HuH-7.5 (cell line): ENCODE results near the gene POMT1.
A peak's percentile ranks its signal among the peaks of the same experiment; 100 is the strongest.

Source experiments
- DNase-seq: peaks from one replicate; pipeline ENCODE4 v3.0.0; 2011; ENCODE audit warnings: low spot score

The POMT1 gene

DNA sequence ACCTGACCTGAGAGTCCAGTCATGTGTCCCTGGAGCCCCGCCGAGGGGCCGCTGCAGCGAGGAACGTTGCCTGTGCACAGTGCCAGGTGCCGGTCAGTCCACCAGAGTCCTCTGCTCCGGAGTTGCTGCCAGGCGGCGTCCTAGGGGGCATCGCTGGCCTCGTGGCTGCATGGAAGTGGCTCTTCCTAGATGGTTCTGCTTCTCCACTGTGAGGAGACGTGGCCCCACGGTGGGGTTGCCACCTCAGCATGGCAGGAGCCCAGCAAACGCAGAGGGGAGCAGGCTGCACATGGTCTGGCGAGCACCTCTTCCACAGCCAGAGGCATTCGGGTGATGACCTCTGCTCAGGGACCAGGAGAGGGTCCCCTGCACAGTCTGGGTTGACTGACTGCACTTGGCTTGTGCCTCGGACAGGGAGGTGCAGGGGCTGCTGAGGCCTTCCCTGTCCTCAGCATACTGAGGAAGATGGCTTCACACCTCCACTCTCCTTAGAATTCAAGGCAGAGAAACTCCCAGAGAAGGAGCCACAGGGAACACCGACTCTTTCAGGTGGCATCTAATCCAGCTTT is 25.9 kb upstream of the POMT1 start:
- DNase-seq: no peak

DNA sequence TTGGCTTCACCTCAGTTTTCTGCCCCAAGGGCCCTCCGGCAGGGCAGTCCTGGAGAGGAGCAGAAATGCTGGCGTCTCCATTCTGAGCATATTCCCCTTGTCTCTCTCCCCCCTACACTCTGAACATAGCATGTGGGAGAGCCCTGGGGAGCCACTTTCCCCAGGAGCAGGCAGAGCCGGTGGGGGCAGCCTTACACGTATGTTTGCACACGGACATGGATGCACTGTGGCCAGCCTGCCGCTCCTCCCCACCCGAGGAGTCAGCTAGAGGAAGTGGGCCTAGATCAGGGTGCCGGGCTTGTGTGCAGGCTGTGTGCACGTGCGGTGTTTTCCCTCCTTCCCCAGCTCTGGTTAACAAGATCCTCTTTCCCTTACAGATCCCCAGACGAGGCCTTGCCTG is 25.4 kb upstream of the POMT1 start:
- no peak for DNase-seq

DNA sequence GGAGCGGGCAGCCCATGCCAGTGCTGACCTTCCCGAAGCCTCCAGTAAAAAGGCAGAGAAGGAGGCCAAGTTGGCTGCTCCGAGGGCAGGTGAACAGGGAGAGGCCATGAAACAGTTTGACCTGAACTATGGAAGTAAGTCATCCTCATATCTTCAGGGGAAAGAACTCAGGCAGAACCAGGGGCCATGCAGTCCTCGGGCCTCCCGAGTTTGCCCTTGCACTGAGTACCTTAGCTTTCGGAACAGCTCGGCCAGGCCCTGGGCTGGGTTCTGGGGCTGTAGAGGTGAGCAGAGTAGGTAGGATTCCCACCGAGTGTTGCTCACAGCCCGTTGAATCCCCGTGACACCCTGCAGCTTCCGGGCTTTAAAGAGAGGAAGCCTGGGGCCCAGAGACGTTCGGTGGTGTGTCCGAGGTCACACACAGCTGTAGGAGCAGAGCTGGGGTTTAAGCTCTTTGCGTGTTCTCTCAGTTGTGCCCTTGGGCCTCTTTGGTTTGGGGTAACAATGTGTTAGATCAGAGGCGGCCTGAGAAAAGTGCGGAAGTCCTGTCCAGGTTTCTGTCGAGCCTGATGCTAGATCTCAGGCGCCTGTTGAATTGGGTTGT is 24.8 kb upstream of the POMT1 start:
- DNase-seq: no peak

DNA sequence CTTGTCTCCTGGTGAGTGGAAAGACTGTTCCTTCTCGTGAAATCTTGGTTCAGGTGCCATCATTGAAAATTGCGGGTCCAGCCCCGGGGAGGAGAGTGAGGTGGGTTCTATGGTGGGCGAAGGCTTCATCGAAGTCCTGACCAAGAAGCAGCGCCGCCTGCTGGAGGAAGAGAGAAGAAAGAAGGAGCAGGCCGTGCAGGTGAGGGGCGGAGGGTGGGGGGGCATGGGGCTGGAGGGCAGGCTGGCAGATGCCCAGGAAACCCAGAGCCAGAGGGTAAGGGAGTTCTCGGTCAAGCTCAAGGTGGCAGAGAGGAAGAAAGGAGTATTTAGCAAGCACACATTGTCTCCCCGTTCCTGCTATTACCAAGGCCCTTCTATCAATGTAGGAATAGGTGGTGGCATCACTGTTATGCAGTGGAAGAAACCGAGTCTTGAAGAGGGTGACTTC is 24.3 kb upstream of the POMT1 start:
- DNase-seq: peak; percentile 61

DNA sequence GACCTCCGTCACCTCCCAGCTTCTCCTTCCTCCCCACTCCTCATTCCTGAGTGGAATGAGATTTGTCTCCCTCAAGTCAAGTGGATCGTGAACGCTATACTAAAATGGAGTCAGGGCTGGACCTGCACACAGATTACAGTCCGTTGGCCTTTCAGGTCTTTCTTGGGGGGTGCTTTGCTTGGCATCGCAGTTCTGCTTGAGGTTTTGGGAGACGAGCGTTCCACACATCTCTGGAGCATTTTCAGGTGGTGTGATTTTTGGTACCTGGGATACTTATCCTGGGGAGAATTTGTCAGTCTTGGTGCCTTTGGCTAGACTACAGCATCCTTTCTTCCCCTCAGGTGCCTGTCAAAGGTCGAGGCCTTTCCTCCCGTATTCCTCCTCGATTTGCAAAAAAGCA is 23.8 kb upstream of the POMT1 start:
- no peak for DNase-seq

DNA sequence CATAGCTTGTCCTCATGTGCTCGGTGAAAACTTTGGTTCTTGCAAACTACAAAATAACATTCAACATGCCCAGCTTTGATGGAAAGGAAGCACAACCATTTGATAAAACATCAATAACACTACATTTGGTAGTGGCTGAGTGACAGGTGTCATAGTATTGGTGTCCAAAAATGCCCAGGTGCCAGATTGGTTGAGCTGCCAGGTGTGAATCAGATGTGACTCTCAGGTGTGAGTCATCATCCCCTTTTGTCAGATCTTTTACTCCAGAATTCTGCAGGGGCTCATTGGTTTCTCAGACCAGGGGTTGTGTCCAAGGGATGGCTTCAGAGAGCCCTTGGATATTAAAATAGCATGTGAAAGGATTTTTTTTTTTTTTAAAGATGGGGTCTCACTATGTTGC is 22.5 kb upstream of the POMT1 start:
- DNase-seq: no peak

DNA sequence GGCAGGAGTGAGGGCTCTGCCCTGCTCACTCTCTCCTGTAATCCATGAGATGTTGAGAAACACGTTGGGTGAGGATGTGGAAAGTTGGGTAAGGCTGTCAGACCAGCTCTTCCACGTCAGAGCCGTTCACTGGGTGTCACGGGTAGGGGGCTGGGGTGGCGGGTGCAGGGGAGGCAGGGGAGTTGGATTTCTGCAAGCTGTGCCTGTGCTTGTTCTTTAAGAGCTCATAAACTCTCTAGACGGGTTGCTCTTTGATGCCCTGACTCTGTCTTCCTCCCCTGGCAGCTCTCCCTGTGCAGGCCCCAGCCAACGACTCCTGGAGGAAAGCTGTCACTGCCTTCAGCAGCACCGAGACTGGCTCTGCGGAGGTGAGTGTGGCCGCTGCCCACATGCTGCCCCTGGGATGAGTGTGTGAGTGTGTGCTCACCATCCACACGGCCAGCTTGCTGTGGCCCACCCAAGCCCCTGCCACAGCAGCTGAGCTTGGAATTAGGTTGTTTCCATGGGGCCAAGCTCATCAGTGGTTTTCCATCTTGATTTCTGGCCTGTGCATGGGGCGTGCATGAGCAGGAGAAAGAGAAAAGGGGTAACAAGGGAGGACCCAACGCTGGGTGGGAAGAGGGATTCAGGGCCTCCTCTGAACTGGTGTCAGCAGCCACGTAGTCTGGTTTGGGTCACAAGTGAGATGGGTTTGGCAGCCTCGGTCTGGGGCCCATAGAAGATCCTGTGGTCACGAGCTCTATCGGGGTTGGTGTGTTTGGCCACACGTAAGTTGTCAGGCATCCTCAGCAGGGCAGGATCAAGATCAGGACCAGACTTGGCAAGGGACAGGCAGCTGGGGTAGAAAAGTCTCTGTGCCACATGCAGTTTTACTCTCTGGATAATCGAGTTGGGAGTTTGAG is 21.0 kb upstream of the POMT1 start:
- DNase-seq: no peak

DNA sequence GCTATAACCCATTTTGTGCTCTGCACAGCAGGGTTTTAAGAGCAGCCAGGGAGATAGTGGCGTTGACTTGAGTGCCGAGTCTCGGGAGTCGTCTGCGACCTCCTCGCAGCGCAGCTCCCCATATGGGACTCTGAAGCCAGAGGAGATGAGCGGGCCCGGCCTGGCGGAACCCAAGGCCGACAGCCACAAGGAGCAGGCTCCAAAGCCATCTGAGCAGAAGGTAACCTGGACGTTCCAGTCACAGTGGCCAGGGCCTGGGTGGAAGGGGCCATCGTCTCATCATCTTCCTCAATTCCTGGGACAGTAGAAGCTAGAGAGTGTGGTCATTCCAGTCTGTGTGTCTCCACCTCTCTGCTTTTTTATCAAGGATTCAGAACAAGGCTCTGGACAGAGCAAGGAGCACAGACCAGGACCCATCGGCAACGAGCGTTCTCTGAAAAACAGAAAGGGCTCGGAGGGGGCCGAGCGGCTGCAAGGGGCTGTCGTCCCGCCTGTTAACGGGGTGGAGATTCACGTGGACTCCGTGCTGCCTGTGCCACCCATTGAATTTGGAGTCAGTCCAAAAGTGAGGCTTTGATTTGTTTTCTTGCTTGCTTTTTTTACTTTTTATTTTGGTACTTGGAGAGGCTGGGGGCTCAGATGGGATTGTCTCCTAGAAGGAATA is 20.2 kb upstream of the POMT1 start:
- no peak for DNase-seq

DNA sequence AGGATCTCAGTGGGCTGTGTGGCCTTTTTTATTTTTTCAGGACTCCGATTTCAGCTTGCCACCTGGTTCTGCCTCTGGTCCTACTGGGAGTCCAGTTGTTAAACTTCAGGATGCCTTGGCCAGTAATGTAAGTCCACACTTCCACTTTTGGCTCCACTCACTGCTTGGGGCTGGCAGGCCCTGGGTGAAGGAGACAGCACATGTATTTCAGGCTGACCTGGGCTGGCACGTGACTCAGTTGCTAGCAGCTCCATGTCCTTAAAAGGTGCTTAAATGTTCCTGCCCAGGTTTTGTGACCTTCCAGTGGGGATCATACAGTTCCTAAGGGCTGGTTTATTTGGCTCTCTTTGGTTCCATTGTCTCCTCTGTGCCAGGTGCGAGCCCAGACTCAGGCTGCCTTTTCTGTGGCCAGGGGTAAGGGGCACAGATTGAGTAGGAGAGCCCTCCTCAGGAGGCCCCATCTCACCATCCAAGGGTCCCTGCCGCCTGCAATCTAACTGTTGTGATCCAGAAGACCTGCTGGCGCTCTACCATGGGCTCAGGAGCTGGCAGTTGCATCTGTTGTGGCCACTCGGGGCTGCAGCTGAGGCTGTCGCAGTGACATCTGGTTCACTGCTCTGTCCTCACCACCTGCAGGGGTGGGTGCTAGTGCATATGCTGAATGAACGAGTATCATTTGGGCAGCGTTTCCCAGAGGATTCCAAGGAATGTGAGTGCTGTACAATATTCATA is 19.2 kb upstream of the POMT1 start:
- DNase-seq: no peak

DNA sequence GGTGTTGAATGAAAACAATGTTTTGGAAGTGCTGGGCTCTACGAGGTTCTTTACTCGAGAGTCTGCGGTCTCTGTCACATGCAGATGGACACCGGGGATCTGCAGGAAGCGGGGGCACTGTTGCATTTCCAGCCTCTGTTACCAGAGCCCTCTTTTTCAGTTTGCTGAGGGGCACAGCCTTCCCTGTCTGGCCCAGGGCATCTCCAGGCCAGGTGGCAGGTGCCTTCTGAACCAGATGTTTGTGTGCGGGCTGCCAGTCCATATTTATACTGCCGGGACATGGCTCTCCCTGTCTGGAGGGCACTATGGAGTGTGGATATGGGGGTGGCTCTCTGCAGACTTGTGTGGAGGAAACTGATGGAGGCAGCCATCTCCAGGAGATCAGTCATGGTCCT is 18.7 kb upstream of the POMT1 start:
- no peak for DNase-seq

DNA sequence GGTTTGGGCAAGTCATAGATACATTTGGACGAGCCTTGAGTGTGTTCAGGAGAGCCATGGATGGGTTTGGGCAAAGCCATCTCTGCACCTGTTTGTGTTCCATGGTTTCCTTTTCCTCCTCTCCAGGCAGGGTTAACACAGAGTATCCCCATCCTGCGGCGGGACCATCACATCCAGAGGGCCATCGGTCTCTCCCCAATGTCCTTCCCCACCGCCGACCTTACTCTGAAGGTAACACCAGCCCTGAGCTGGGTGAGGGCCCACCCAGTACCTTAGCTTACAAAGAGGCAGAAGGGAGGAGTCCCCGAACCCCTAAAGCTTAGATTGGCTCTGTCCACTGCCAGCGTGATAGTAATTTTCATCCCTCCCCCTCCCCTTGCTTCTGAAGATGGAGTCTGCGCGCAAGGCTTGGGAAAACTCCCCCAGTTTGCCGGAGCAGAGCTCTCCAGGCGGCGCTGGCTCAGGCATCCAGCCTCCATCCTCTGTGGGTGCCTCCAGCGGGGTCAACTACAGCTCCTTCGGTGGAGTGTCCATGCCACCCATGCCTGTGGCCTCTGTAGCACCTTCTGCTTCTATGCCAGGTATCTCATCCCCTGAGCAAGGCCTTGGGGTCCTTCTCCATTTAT is 18.0 kb upstream of the POMT1 start:
- no peak for DNase-seq

DNA sequence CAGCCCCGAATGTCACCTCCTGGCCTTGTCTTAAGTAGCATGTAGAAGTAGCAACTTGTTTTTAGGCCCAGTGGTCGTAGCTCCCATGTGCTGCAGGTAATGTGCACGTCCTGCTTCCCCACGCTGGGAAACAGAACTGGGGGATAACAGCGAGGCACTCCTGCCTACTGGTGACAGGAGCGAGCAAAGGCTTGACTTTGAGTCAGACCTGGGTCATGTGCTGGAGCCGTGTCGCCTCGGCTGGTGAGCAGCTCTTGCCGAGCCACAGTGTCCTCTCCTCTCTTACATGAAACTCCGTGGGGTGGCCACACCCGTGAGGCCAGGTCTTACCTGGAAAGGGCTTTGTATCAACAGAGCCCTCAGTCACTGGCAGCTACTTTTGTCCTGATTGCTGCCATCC is 17.5 kb upstream of the POMT1 start:
- no peak for DNase-seq

DNA sequence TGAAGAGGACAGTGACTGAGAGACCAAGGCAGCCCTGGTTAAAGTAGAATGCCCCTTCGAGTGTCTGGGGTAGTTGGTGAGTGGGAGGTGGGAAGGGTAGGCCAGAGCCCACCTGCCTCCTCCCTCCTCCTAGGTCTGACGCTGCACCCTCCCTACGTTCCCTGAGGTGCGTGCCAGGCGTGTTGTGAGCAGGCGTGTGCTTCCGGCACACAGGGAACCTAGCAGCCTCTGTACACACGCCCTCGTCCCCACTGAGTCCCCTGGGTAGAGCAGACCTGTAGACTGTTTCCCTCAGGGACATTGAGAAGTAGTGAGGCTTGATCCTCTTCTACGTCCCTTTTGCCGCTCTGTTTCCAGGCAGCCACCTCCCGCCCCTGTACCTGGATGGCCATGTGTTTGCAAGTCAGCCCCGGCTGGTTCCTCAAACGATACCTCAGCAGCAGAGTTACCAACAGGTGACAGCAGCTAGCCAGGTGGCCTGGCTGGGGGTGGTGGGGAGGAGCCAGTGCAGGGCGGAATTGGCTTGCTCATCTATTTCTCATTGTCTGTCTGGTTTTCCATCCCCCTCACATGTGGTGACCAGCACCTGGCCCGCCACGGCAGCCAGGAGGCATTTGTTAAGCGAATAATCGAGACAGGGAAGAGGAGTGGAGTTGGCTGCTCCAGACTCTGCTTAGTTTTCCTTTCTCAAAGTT is 16.8 kb upstream of the POMT1 start:
- no peak for DNase-seq

DNA sequence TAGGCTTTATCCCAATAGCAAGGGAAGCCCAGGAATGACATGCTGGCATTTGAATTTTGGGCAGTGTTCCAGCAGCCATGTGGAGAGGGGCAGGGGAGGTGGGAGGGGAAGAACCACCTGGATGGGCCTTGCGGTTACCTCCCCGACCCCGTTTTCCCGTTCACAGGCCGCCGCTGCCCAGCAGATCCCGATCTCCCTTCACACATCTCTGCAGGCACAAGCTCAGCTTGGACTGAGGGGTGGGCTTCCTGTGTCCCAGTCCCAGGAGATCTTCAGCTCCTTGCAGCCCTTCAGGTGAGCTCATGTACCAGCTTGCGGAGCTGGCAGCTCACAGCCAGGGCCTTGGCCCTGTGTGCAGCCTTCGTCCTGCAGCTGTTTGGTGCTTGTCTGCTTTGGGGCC is 15.7 kb upstream of the POMT1 start:
- DNase-seq: no peak

DNA sequence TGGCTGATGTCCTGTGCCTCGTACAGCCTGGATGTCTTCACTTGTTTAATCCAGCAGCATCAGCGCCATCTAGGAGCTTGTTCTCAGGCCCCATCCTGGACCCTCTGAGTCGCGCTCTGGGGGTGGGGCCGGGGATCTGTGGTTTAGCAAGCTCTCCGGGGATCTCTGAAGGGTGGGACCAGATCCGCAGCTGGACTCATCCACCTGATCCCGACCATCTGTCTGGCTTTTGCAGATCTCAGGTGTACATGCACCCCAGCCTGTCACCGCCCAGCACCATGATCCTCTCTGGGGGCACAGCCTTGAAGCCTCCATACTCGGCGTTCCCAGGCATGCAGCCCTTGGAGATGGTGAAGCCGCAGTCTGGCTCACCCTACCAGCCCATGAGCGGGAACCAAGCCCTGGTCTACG is 15.1 kb upstream of the POMT1 start:
- no peak for DNase-seq

DNA sequence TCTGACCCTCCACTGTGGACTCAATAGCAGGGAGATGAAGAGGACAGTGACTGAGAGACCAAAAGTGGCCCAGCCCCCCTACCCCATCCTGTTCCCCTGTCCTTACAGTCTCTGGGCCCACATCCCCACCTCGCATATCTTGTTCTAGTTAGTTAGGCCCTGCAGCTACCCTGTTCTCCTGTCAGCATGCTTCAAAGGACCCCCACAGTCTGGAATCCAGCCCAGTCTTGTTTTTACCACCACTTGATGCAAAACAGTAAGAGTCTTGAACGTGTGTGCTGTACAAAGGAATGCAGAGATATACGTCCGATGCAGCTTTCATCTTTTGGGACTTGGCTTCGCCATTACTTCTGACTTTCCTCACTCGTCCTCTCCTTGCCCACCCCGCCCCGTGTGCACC is 12.2 kb upstream of the POMT1 start:
- no peak for DNase-seq

DNA sequence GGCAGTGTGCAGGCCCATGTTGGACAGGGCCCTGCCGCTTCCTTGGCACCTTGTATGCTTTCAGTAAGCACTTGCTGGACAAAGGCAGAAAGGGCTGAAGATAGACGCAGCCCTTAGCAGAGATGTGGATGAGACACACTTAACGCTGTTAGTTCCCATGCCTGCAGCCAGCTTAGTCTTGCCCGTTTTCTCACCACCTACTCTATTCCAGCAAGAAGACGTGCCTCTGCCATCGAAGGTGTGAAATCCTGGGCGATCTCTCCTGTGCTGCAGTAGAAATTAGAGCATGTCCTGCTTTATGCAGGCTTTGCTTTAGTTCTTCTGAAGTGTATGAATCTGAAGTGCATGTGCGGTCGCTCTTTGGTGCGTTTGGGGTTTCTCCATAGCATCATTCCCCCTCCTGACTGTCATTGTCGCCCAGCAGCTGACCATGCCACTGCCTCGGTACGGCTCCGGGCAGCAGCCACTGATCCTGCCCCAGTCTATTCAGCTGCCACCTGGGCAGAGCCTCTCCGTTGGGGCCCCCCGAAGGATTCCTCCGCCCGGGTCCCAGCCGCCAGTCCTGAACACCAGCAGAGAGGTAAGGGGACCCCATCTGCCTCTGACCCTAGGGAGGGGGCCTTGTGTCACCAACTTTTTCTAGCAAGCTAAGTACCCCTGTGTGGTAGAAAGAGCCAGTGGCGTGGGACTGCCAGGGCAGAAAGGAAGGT is 11.6 kb upstream of the POMT1 start:
- no peak for DNase-seq

DNA sequence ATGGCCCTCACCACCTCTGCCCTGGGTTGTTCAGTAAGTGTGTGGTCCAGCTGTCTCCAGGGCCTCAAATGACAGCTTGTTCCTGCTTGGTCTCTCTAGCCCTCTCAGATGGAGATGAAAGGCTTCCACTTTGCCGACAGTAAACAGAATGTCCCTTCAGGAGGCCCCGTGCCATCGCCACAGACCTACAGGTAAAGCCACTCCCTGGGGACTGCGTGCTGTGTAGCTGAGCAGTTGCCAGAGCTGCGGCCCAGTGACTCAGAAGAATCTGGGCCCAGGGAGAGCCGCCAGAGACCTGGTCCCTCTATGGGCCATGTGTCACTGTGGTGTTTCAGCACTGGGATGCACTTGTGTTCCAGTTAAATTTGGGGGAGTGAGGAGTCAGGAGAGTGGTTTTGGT is 10.6 kb upstream of the POMT1 start:
- DNase-seq: no peak

DNA sequence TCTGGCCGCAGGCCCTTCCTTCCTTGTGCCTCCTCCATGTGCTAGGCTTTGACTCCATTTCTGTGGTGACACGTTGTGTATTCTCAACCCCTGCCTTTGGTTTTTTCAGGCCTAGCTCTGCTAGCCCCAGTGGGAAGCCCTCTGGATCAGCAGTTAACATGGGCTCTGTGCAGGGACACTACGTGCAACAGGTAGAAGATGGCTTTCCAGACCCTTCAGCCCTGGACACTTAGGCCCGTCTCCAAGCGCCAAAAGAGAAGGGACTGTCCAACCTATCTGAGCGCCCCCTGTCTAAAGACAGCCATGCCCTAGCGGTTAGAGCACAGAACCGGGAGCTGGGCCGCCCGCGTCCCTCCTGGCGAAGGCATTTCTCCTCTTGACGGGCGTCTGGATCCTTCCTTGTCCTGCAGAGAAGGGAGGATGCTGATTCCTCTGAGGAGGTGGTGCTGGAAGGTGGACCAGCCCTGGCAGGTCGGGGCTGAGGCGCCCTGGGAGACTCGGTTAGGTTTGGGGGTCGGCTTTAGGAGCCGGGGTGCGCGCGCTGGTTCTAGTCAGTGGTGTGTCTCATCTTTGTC is 8.3 kb upstream of the POMT1 start:
- DNase-seq: no peak

DNA sequence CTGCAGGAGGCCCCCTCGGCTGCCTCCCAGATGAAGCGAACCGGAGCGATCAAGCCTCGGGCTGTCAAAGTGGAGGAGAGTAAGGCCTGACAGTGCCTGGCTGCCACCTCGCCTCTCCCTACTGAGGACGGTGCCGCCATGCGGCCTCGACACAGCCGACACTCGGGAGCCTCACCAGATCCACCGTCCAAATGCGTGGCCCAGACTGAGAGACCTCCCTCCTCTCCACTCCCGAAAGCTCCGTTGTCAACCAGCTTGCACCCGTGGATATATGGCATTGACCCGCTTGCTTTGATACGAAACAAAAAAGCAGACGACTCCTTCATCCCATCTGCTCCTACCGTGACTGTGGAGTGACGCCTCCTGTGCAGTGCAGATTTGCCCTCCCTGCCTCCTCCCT is 6.9 kb upstream of the POMT1 start:
- DNase-seq: no peak
